Omental fat pad (tissue), 4 donors: Measurements from ENCODE around the gene CLDN10. TPM values are rescaled to one million over a fixed set of nuclear protein-coding genes. Genes with fewer than 3 reads are reported as not detected.

ENCODE experiments used
- ATAC-seq: fragments of 150-250 bp; one replicate; pipeline ENCODE4 v1.9.1; 2016; ENCODE audit warnings: mild to moderate bottlenecking, moderate library complexity; ENCODE audit not compliant: low FRiP score
- DNase-seq: peaks from one replicate; pipeline ENCODE4 v3.0.0-alpha.2; 2019; ENCODE audit warnings: low spot score
- total RNA-seq, 4 donors: library from RNA; depleted of rRNA; stranded (reverse); fragments of >200 nt; gene quantifications; one replicate each; pipeline ENCODE4 v1.1.0, GENCODE V29; 2016
- TF ChIP-seq, protein P1 (sequence below), 3 donors: fragments of 450-650 bp; IDR thresholded peaks; one replicate each; pipeline ENCODE4 v1.5.1; 2016 to 2017; ENCODE audit warnings: antibody characterized with exemption in 3 of 3, mild to moderate bottlenecking in 3 of 3, moderate library complexity in 2 of 3

The CLDN10 gene
- total RNA-seq, 4 donors from 2014 or later, result 0.47 to 0.69 TPM; not detected in 2

DNA sequence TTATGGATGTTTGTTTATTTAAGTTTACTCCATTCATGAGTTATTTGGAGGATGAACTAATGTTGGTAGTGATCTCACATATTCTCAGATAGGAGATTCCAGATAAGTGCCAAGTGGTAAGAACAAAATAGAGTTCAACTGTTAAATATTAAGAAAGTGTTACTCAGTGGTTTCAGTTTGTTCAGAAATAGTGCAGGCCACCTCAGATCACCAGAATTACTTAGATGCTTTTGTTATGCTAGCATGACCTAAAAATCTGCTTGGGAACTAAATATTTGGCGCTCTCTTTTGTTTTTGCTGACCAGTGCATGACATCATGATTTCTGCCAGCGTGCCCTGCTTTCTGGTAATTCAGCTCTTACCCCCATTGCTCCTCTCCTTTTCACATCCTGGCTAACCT is 15.6 kb downstream of the CLDN10 start:
- DNase-seq (no peak), ATAC-seq (no peak)
- TF ChIP-seq, protein P1, sequence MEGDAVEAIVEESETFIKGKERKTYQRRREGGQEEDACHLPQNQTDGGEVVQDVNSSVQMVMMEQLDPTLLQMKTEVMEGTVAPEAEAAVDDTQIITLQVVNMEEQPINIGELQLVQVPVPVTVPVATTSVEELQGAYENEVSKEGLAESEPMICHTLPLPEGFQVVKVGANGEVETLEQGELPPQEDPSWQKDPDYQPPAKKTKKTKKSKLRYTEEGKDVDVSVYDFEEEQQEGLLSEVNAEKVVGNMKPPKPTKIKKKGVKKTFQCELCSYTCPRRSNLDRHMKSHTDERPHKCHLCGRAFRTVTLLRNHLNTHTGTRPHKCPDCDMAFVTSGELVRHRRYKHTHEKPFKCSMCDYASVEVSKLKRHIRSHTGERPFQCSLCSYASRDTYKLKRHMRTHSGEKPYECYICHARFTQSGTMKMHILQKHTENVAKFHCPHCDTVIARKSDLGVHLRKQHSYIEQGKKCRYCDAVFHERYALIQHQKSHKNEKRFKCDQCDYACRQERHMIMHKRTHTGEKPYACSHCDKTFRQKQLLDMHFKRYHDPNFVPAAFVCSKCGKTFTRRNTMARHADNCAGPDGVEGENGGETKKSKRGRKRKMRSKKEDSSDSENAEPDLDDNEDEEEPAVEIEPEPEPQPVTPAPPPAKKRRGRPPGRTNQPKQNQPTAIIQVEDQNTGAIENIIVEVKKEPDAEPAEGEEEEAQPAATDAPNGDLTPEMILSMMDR (IDR thresholded peaks at IDR 0.05), result no peak

GRCh38 chr13:95570016-95570415 is 17.5 kb downstream of the CLDN10 start:
- no peak for ATAC-seq
- TF ChIP-seq, protein P1 (IDR thresholded peaks at IDR 0.05), result no peak

DNA sequence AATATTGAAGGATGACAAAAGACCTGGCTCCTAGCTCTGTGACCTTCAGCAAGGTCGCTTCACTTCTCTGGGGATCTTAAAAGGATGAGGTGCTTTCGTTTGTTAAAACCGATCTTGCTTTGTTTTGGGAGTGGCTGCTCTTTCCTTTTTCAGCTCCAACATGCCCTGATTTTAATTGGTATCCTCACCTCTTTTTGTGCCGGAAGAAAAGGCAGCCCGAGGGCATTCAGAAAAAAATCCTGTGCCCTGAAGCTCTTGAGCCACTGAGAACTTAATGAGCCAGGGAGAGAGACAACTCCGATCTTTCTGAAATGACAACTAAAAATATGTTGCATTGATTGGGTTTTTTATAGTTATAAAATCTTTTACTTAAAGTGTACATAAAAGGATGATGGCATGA is 19.4 kb downstream of the CLDN10 start:
- no peak for ATAC-seq
- DNase-seq, result no peak
- TF ChIP-seq, protein P1 (IDR thresholded peaks at IDR 0.05), result no peak

More at GRCh38 chr13:95570016-95570415, 17.5 kb downstream of the CLDN10 start:
- DNase-seq, result no peak

- ATAC-seq, result no peak
- TF ChIP-seq, protein P1 (IDR thresholded peaks at IDR 0.05), result no peak
Measured at GRCh38 chr13:95573221-95573620, 20.7 kb downstream of the CLDN10 start.

DNA sequence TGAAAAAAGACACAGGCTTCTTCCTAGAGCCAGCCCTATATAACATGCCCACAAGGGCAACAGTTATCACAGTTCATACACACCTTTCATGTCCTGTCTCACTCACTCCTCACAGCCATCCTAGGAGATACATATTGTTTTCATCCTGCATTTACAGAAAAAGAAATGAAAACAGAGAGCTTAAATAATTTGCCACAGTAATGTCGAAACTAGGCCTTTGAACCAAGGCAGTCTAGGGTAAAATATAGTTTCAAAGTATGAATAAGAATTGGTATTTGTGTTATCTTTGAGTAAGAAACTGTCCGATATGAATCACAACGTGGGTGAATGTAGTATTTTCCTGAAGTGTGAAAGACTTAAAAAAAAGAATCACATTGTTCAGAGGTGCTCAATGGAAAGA is 26.8 kb downstream of the CLDN10 start:
- TF ChIP-seq, protein P1 (IDR thresholded peaks at IDR 0.05), result no peak
- DNase-seq (no peak), ATAC-seq (no peak)

More at GRCh38 chr13:95573221-95573620, 20.7 kb downstream of the CLDN10 start:
- DNase-seq, result no peak

- DNase-seq (no peak), ATAC-seq (no peak)
- TF ChIP-seq, protein P1 (IDR thresholded peaks at IDR 0.05), result no peak
Measured at GRCh38 chr13:95585867-95586266, 33.3 kb downstream of the CLDN10 start.

- ATAC-seq (no peak), DNase-seq (no peak)
- TF ChIP-seq, protein P1 (IDR thresholded peaks at IDR 0.05), result no peak
Measured at GRCh38 chr13:95588134-95588533, 35.6 kb downstream of the CLDN10 start.
